GM13977 (cell line): ENCODE measurements around the gene PLB1.

ENCODE experiments used
- DNase-seq: peaks from one replicate; pipeline ENCODE4 v3.0.0; 2012; ENCODE audit warnings: low spot score
- CTCF ChIP-seq: IDR thresholded peaks from 2 replicates; pipeline ENCODE4 v1.5.1; 2012; ENCODE audit warnings: mild to moderate bottlenecking, control low read depth; ENCODE audit not compliant: insufficient read depth; ENCODE audit errors: extremely low read depth, missing control alignments
- in situ Hi-C: fragments of 300-500 bp; cut with MboI; formaldehyde crosslinking; loops from one replicate; pipeline ENCODE4 v1.12.0; 2022; ENCODE audit warnings: low sequenced_read_pairs, low pct_unique_long_range_greater_than_20kb, mixed read lengths, inconsistent platforms; ENCODE audit not compliant: unreplicated experiment

The PLB1 gene

GRCh38 chr2:28607730-28608499 lies 112.1 kb downstream of the PLB1 start:
- no peak for TF ChIP-seq CTCF

DNA sequence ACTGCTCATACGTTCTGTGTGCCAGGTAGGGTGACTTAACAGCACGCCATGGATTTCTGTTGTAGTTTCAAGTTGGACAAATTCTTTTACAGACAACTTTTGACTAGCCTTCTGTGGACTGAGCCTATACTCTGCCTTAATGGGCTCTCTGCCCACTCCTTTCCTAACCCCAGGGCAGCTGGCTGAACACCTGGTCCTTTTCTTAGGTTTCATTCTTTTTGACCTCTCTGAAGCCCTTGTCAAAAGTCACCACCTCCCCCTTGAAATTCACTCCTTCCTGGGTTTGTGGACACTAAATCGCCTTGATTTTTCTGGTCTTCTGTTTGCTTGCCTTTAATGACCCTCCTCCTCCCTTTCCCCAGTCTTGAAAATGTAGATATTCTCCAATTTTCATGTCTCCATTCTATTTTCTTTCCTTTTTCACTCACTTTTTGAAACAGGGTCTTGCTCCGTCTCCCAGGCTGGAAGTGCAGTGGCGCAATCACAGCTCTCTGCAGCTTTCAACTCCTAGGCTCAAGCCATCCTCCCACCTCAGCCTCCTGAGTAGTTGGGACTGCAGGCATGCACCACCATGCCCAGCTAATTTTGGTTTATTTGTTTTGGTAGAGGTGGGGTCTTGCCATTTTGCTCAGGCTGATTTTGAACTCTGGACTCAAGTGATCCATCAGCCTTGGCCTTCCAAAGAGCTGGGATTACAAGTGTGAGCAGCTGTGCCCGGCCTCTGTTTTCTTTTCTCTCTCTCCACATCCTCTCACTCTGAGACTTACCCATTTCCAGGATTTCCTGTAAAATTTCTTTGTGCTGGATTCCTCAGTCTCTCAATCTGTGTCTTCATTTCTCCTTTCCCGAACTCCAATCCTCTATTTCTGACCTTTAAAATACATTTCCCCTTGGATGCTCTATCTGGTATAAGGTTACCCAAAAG lies 112.9 kb downstream of the PLB1 start:
- in situ Hi-C loops, result no loop called here
- no peak for TF ChIP-seq CTCF
- DNase-seq, result no peak

More at GRCh38 chr2:28607730-28608499, 112.1 kb downstream of the PLB1 start:
- in situ Hi-C loops, result no loop called here
- no peak for DNase-seq

DNA sequence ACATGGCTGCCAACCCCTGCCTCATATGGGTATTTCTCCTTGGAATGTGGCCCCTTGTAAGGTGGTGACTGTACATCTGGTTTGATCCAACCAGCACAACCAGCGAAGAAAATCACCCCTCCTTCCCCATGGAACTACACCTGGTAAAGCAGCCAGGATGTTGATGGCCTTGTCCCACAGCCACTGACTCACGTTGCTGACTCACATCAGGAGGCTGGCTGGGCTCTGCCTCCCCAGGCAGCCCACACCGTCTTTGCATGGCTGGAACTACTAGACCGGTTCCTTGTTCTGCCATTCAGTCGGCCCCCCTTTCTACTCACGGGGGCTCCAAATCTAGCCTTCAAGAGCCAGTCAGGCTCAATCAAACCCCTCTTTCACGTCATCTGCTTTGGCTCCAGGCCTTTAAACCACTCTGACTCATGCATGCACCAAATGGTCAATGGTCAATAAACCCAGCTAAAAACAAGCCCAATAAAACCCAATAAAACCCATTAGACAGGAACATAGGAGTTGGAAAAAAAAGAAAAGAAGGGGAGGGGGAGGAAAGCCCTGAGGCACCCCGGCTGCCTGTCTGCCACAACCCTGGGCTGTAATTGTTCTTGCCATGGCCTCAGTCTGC lies 114.8 kb downstream of the PLB1 start:
- no peak for TF ChIP-seq CTCF
- in situ Hi-C loops, result no loop called here
- peak; percentile 34 for DNase-seq

- in situ Hi-C loops, result no loop called here
- TF ChIP-seq CTCF, result no peak
- no peak for DNase-seq
Observed at GRCh38 chr2:28612131-28612812, 116.4 kb downstream of the PLB1 start.

GRCh38 chr2:28613186-28613585 lies 117.3 kb downstream of the PLB1 start:
- no peak for TF ChIP-seq CTCF
- in situ Hi-C loops, result no loop called here
- DNase-seq, result no peak
